Mucosa of descending colon (tissue), 3 donors: ENCODE measurements around the gene UTP25. TPM values are rescaled to one million over a fixed set of nuclear protein-coding genes. Genes with fewer than 3 reads are reported as not detected.

Experiments used
- ATAC-seq: fragments of 200-7000 bp; cut with Tn5 transposase; one replicate; pipeline ENCODE4 v1.9.1; 2020; ENCODE audit warnings: mild to moderate bottlenecking, moderate library complexity
- DNase-seq, 3 donors: peaks; one replicate each; pipeline ENCODE4 v3.0.0-alpha.2; 2020
- H3K36me3 ChIP-seq: fragments of 200-600 bp; one replicate; pipeline ENCODE4 v1.8.0; 2021; ENCODE audit warnings: low read depth, mild to moderate bottlenecking
- H3K4me1 ChIP-seq: fragments of 200-600 bp; one replicate; pipeline ENCODE4 v1.8.0; 2021; ENCODE audit warnings: low read depth, mild to moderate bottlenecking
- H3K4me3 ChIP-seq: fragments of 200-600 bp; one replicate; pipeline ENCODE4 v1.8.0; 2021; ENCODE audit warnings: mild to moderate bottlenecking
- H3K9me3 ChIP-seq: fragments of 200-600 bp; one replicate; pipeline ENCODE4 v1.8.0; 2021; ENCODE audit warnings: mild to moderate bottlenecking
- CTCF ChIP-seq: fragments of 200-600 bp; IDR thresholded peaks from one replicate; pipeline ENCODE4 v1.8.0; 2022; ENCODE audit warnings: antibody characterized with exemption, mild to moderate bottlenecking
- intact Hi-C, 2 donors: fragments of 100-400 bp; cut with DNase I in 1 of 2; cut with micrococcal nuclease in 1 of 2; formaldehyde crosslinking; loops; one replicate each; pipeline versions ENCODE4 v1.11.0 to v1.11.1; 2022; cut with DNase I, micrococcal nuclease
- long read RNA-seq, 2 donors: library from polyadenylated mRNA; unstranded; transcript quantifications; one replicate each; pipeline ENCODE4 v2.0.0, GENCODE V29; 2019 to 2021
- total RNA-seq, 3 donors: library from RNA; stranded (reverse); fragmentation: NEBNext Ultra II Directional in 2 of 3; extraction: Animal tissue kit (Norgen Biotek cat#: 25700) in 2 of 3; gene quantifications; one replicate each; pipeline versions ENCODE4 v1.2.1 to v1.2.4, GENCODE V29; 2021 to 2023
- donor health status: DM: no; HTN: no; CAD: no; lungs with moderate emphysema.
- donor health status: DM: no; HTN: no; CAD: no.
- donor health status: DM: no; HTN: yes; CAD: no.

Gene UTP25
- 1 to 10 TPM; 5.4 to 8.8 (median 6.7) TPM for total RNA-seq
- long read RNA-seq, donor 1, full-length matches to known transcripts = 8 of 11 reads
- long read RNA-seq, donor 1, partial matches to known transcripts = 2 of 11 reads
- long read RNA-seq, donor 1, other reads (novel, unspliced or antisense) = 1 of 11 reads
- long read RNA-seq, donor 2, full-length matches to known transcripts = 4 of 6 reads
- long read RNA-seq, donor 2, partial matches to known transcripts = 0 of 6 reads
- long read RNA-seq, donor 2, other reads (novel, unspliced or antisense) = 2 of 6 reads

GRCh38 chr1:209827384-209828262 lies at the start of gene UTP25:
UTP25 (plus strand) TSS chr1:209827972; CDS start chr1:209828064, 92 bp downstream.
- Histone ChIP-seq H3K4me3 (peak within 1 kb of the TSS; percentile 36), H3K4me1 (peaks cover 25% of the 10 kb centered on the region), H3K9me3 (no peaks in the 10 kb centered on the region), H3K36me3 (no peaks in the 10 kb centered on the region)
- peak; percentile 83 for TF ChIP-seq CTCF
- DNase-seq (peak; percentile 95 to 98 (median 95)), ATAC-seq (peak; percentile 94)
- intact Hi-C loops = no loop called here

GRCh38 chr1:209778102-209778501 lies 49.7 kb upstream of the UTP25 start:
- Histone ChIP-seq H3K9me3 (no peaks in the 10 kb centered on the region), H3K4me3 (no peak overlapping the region), H3K4me1 (no peaks in the 10 kb centered on the region), H3K36me3 (no peaks in the 10 kb centered on the region)
- DNase-seq (no peak), ATAC-seq (no peak)
- no peak for TF ChIP-seq CTCF
- intact Hi-C loops = no loop called here

GRCh38 chr1:209780268-209780667 lies 47.5 kb upstream of the UTP25 start:
- Histone ChIP-seq H3K4me1 (peaks cover 7% of the 10 kb centered on the region), H3K36me3 (no peaks in the 10 kb centered on the region), H3K9me3 (no peaks in the 10 kb centered on the region), H3K4me3 (no peak overlapping the region)
- peak; percentile 1 for ATAC-seq
- TF ChIP-seq CTCF = no peak
- intact Hi-C loops = no loop called here
- DNase-seq = no peak

GRCh38 chr1:209783386-209783785 lies 44.4 kb upstream of the UTP25 start:
- Histone ChIP-seq H3K4me3 (no peak overlapping the region), H3K9me3 (no peaks in the 10 kb centered on the region), H3K36me3 (no peaks in the 10 kb centered on the region), H3K4me1 (peaks cover 11% of the 10 kb centered on the region)
- intact Hi-C loops = no loop called here
- ATAC-seq = no peak
- TF ChIP-seq CTCF = no peak
- DNase-seq = no peak

- no peak for TF ChIP-seq CTCF
- intact Hi-C loops = no loop called here
- DNase-seq = peak; percentile 99 to 100 (median 99)
- peak within 1 kb of the TSS; percentile 33 for H3K4me3 ChIP-seq
- no peaks in the 10 kb centered on the region for H3K9me3 ChIP-seq
- ATAC-seq = peak; percentile 97
- no peaks in the 10 kb centered on the region for H3K36me3 ChIP-seq
- peaks cover 11% of the 10 kb centered on the region for H3K4me1 ChIP-seq
Observed at GRCh38 chr1:209784265-209785169, 43.3 kb upstream of the UTP25 start, which contains the start of gene C1orf74. C1orf74 (minus strand) TSS chr1:209784559; CDS start chr1:209783634, 925 bp downstream.
